ENCODE results near the gene INPP4B. TPM values are rescaled to one million over a fixed set of nuclear protein-coding genes. Genes with fewer than 3 reads are reported as not detected.

Gene INPP4B
- total RNA-seq, 2 experiments from 2014 or later: not detected

DNA sequence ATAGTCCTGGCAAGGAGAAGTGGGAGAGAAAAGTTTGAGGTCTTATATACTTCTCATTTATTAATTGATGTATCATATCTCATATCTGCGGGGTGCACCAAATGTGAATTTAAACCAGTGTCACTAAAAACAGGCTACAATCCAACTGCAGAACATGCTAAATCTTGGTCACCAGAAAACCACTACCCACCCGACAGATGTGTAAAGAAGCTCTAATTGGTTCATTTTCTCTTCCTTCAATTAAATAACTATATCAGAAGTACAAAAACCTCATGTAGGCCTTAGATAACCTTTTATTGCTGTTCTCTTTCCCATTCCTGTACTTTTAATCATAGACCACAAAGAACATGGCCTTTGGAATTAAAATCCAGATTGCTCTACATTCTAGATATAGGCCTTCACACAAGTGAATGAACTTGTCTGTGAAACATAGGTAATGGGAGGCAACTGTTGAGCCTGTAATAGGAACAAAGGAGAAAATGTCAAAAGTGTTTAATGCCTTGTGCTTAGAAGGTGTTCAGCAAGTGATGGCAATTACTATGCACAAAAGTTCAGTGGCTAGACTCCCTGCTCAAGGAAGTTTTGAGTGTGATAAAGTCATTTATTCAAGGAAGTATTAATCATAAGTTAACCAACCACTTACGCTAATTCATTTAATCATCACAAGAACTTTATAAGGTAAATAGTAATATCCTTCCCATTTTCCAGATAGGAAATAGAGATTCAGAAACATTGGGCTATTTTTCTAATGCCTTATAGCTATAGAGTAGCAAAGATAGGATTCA, 425.6 kb downstream of the INPP4B start:
- BruUV-seq (replicated peaks): no TSS peak
- Histone ChIP-seq H3K4me2 (ENCODE audit: low read length) (no peak overlapping the region), H3K4me3 (ENCODE audit: low read depth, low read length, poor library complexity, severe bottlenecking) (no peak overlapping the region), H3K4me1 (ENCODE audit: insufficient read depth, low read length, poor library complexity, severe bottlenecking) (no peaks in the 10 kb centered on the region), H3K27ac (ENCODE audit: low read depth, low read length, poor library complexity, severe bottlenecking) (no peak overlapping the region), H3K9me3 (ENCODE audit: low read length) (no peaks in the 10 kb centered on the region), H4K20me1 (ENCODE audit: insufficient read depth, low read length) (no peaks in the 10 kb centered on the region), H2AFZ (ENCODE audit: low read length) (no peak overlapping the region), H3K9me2 (ENCODE audit: insufficient read depth, low read length) (no peaks in the 10 kb centered on the region), H3K36me3 (ENCODE audit: insufficient read depth, low read length) (no peaks in the 10 kb centered on the region), H3K79me2 (ENCODE audit: insufficient read depth, low read depth, low read length) (no peaks in the 10 kb centered on the region)
- DNase-seq (ENCODE audit: low spot score): no peak
- intact Hi-C loops (cut with micrococcal nuclease; ENCODE audit: unreplicated experiment): no loop called here
- TF ChIP-seq, protein P1, sequence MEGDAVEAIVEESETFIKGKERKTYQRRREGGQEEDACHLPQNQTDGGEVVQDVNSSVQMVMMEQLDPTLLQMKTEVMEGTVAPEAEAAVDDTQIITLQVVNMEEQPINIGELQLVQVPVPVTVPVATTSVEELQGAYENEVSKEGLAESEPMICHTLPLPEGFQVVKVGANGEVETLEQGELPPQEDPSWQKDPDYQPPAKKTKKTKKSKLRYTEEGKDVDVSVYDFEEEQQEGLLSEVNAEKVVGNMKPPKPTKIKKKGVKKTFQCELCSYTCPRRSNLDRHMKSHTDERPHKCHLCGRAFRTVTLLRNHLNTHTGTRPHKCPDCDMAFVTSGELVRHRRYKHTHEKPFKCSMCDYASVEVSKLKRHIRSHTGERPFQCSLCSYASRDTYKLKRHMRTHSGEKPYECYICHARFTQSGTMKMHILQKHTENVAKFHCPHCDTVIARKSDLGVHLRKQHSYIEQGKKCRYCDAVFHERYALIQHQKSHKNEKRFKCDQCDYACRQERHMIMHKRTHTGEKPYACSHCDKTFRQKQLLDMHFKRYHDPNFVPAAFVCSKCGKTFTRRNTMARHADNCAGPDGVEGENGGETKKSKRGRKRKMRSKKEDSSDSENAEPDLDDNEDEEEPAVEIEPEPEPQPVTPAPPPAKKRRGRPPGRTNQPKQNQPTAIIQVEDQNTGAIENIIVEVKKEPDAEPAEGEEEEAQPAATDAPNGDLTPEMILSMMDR (conservative IDR thresholded peaks at IDR 0.05; ENCODE audit: low read length): no peak
- TF ChIP-seq EZH2phosphoT487 (IDR thresholded peaks at IDR 0.05; ENCODE audit: borderline replicate concordance, low read depth, low read length): no peak
- CTCF ChIA-PET (ENCODE audit: unreplicated experiment): no interaction called here
- POLR2A ChIA-PET: interaction anchor here (1.1 kb wide), 1 partner anchor 9 kb away, joined by 3 read pairs; no protein-coding TSS in a partner anchor

DNA sequence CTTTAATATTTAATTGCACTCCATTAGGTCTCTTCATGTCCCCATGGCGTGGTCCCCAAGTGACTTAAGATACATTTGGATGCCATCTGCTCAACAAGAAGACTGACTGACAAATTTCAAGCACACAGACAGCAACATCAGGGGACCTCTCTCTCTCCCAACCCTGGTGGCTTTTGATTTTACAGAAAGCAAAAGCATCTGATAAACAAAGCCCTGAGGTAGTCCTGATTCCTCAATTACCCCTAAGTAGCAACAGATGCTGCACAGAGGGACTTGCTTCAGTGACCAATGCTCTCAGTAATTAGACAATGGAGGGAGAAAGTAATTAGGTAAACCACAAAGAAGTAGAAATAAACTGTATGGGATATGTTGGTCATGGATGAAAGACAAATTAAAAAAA, 426.4 kb downstream of the INPP4B start:
- no peaks in the 10 kb centered on the region for H3K4me1 ChIP-seq (ENCODE audit: insufficient read depth, low read length, poor library complexity, severe bottlenecking)
- intact Hi-C loops (cut with micrococcal nuclease; ENCODE audit: unreplicated experiment): no loop called here
- BruUV-seq (replicated peaks): no TSS peak
- POLR2A ChIA-PET: interaction anchor here (0.9 kb wide), 1 partner anchor 13 kb away, joined by 4 read pairs; no protein-coding TSS in a partner anchor
- H2AFZ ChIP-seq (ENCODE audit: low read length): no peak overlapping the region
- no peak for TF ChIP-seq EZH2phosphoT487 (IDR thresholded peaks at IDR 0.05; ENCODE audit: borderline replicate concordance, low read depth, low read length)
- TF ChIP-seq, protein P1 (conservative IDR thresholded peaks at IDR 0.05; ENCODE audit: low read length): no peak
- H3K79me2 ChIP-seq (ENCODE audit: insufficient read depth, low read depth, low read length): no peaks in the 10 kb centered on the region
- CTCF ChIA-PET (ENCODE audit: unreplicated experiment): no interaction called here
- H3K27ac ChIP-seq (ENCODE audit: low read depth, low read length, poor library complexity, severe bottlenecking): no peak overlapping the region
- DNase-seq (ENCODE audit: low spot score): no peak
- H3K9me2 ChIP-seq (ENCODE audit: insufficient read depth, low read length): no peaks in the 10 kb centered on the region
- no peak overlapping the region for H3K4me3 ChIP-seq (ENCODE audit: low read depth, low read length, poor library complexity, severe bottlenecking)
- no peaks in the 10 kb centered on the region for H4K20me1 ChIP-seq (ENCODE audit: insufficient read depth, low read length)
- no peaks in the 10 kb centered on the region for H3K9me3 ChIP-seq (ENCODE audit: low read length)
- no peaks in the 10 kb centered on the region for H3K36me3 ChIP-seq (ENCODE audit: insufficient read depth, low read length)
- no peak overlapping the region for H3K4me2 ChIP-seq (ENCODE audit: low read length)

GRCh38 chr4:142418697-142419096, 427.4 kb downstream of the INPP4B start:
- Histone ChIP-seq H3K9me2 (ENCODE audit: insufficient read depth, low read length) (no peaks in the 10 kb centered on the region), H3K4me1 (ENCODE audit: insufficient read depth, low read length, poor library complexity, severe bottlenecking) (no peaks in the 10 kb centered on the region), H3K4me2 (ENCODE audit: low read length) (no peak overlapping the region), H3K79me2 (ENCODE audit: insufficient read depth, low read depth, low read length) (no peaks in the 10 kb centered on the region), H4K20me1 (ENCODE audit: insufficient read depth, low read length) (no peaks in the 10 kb centered on the region), H3K27ac (ENCODE audit: low read depth, low read length, poor library complexity, severe bottlenecking) (no peak overlapping the region), H2AFZ (ENCODE audit: low read length) (no peak overlapping the region), H3K9me3 (ENCODE audit: low read length) (no peaks in the 10 kb centered on the region), H3K4me3 (ENCODE audit: low read depth, low read length, poor library complexity, severe bottlenecking) (no peak overlapping the region), H3K36me3 (ENCODE audit: insufficient read depth, low read length) (no peaks in the 10 kb centered on the region)
- ChIA-PET POLR2A (interaction anchor here (0.9 kb wide), 1 partner anchor 12 kb away, joined by 4 read pairs; no protein-coding TSS in a partner anchor), CTCF (ENCODE audit: unreplicated experiment) (no interaction called here)
- BruUV-seq (replicated peaks): no TSS peak
- intact Hi-C loops (cut with micrococcal nuclease; ENCODE audit: unreplicated experiment): no loop called here
- no peak for DNase-seq (ENCODE audit: low spot score)
- TF ChIP-seq EZH2phosphoT487 (IDR thresholded peaks at IDR 0.05; ENCODE audit: borderline replicate concordance, low read depth, low read length): no peak
- TF ChIP-seq, protein P1 (conservative IDR thresholded peaks at IDR 0.05; ENCODE audit: low read length): no peak
